Progenitor cell of endocrine pancreas (in vitro differentiated cells): ENCODE results near the gene PTPRC. TPM values are rescaled to one million over a fixed set of nuclear protein-coding genes. Genes with fewer than 3 reads are reported as not detected.

Source experiments
- DNase-seq: peaks from one replicate; pipeline ENCODE4 v3.0.0; 2021; ENCODE audit warnings: low spot score; ENCODE audit not compliant: unreplicated experiment
- H3K27ac Mint-ChIP-seq: 2 replicates; pipeline ENCODE4 v1.8.0; 2021; ENCODE audit warnings: mild to moderate bottlenecking, moderate library complexity, mixed read lengths
- H3K27me3 Mint-ChIP-seq: 2 replicates; pipeline ENCODE4 v1.8.0; 2021; ENCODE audit warnings: mixed read lengths
- H3K36me3 Mint-ChIP-seq: 2 replicates; pipeline ENCODE4 v1.8.0; 2022; ENCODE audit warnings: mixed read lengths; ENCODE audit not compliant: insufficient read depth
- H3K4me1 Mint-ChIP-seq: 2 replicates; pipeline ENCODE4 v1.8.0; 2021; ENCODE audit warnings: low read depth, mixed read lengths
- H3K4me3 Mint-ChIP-seq: 2 replicates; pipeline ENCODE4 v1.8.0; 2021; ENCODE audit warnings: low read depth, mild to moderate bottlenecking, moderate library complexity, mixed read lengths
- H3K9me3 Mint-ChIP-seq: 2 replicates; pipeline ENCODE4 v1.8.0; 2021; ENCODE audit warnings: low read depth, mixed read lengths
- total RNA-seq: library from RNA; stranded (reverse); gene quantifications from 2 replicates; pipeline ENCODE4 v1.2.1, GENCODE V29; 2021
- TF ChIP-seq, protein P1 (sequence below): fragments of 200-600 bp; sonication (generic); IDR thresholded peaks from one replicate; pipeline ENCODE4 v1.5.0; 2021; ENCODE audit warnings: antibody characterized with exemption, mild to moderate bottlenecking; ENCODE audit not compliant: unreplicated experiment

The PTPRC gene
- total RNA-seq, 1 donor from 2014 or later = not detected

DNA sequence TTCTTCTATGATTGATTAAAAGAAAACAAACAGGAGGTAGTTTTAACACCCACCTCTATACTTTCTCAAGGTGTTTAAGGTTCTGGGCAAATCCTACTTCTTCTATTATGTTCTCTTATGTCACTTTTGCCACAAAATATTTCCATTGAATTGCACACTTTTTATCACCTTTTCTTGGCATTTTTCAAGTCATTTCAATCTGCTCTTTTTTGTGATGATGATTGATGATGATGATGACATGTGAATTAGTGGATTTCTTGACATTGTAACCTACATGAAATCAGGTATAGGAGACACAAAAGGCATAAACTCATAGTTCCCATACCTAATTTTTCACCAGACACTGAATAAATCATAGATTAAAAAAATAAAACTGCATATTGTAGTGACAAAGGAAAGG, 4.1 kb downstream of the PTPRC start:
- H3K27me3 Mint-ChIP-seq = no peaks in the 10 kb centered on the region
- H3K9me3 Mint-ChIP-seq = peaks cover 5% of the 10 kb centered on the region
- TF ChIP-seq, protein P1, sequence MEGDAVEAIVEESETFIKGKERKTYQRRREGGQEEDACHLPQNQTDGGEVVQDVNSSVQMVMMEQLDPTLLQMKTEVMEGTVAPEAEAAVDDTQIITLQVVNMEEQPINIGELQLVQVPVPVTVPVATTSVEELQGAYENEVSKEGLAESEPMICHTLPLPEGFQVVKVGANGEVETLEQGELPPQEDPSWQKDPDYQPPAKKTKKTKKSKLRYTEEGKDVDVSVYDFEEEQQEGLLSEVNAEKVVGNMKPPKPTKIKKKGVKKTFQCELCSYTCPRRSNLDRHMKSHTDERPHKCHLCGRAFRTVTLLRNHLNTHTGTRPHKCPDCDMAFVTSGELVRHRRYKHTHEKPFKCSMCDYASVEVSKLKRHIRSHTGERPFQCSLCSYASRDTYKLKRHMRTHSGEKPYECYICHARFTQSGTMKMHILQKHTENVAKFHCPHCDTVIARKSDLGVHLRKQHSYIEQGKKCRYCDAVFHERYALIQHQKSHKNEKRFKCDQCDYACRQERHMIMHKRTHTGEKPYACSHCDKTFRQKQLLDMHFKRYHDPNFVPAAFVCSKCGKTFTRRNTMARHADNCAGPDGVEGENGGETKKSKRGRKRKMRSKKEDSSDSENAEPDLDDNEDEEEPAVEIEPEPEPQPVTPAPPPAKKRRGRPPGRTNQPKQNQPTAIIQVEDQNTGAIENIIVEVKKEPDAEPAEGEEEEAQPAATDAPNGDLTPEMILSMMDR = no peak
- no peaks in the 10 kb centered on the region for H3K4me1 Mint-ChIP-seq
- no peak overlapping the region for H3K4me3 Mint-ChIP-seq
- no peak for DNase-seq
- H3K36me3 Mint-ChIP-seq = no peaks in the 10 kb centered on the region
- no peak overlapping the region for H3K27ac Mint-ChIP-seq

DNA sequence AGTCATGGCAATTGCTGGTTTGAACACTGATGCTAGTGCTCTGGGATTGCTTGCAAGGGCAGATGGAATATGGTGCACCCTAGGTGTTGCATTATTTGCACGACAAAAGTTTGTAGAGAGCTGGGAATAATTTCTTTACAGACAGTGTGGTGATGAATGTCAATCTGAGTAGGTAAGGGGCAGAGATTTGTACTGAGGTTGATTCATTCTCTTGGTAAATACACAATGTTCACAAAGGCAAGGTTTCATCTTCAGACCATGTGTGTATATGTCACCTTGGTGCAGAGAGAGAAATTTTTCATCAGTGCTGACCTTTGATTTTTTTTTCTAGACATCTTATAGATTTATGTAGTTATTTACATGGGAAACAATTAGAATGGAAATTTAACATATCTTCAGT, 5.0 kb downstream of the PTPRC start:
- H3K4me1 Mint-ChIP-seq = no peaks in the 10 kb centered on the region
- H3K27me3 Mint-ChIP-seq = no peaks in the 10 kb centered on the region
- DNase-seq = no peak
- H3K36me3 Mint-ChIP-seq = no peaks in the 10 kb centered on the region
- TF ChIP-seq, protein P1 = no peak
- H3K9me3 Mint-ChIP-seq = peaks cover 5% of the 10 kb centered on the region
- H3K4me3 Mint-ChIP-seq = no peak overlapping the region
- no peak overlapping the region for H3K27ac Mint-ChIP-seq

DNA sequence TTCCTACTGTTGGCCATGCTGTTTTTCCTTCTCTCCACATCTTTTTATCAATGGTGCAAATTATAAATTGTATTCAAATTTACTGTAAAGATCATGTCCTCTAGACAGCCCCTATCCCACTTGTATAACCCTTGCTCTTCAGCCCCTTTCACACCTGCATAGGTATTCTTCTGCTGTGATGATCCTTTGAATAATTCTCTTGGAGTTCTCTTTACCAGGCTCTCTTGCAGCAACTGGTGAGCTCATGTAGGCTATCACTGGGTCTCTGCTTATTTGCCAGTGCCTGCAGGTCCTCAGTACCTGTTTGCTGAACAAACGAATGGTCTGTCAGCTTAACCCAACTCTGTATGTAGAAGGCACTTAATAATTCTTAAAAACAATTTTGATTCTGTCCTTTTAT, 8.2 kb downstream of the PTPRC start:
- no peak for DNase-seq
- no peaks in the 10 kb centered on the region for H3K4me1 Mint-ChIP-seq
- H3K4me3 Mint-ChIP-seq = no peak overlapping the region
- H3K36me3 Mint-ChIP-seq = no peaks in the 10 kb centered on the region
- H3K27ac Mint-ChIP-seq = no peak overlapping the region
- TF ChIP-seq, protein P1 = no peak
- H3K9me3 Mint-ChIP-seq = peaks cover 5% of the 10 kb centered on the region
- H3K27me3 Mint-ChIP-seq = no peaks in the 10 kb centered on the region

DNA sequence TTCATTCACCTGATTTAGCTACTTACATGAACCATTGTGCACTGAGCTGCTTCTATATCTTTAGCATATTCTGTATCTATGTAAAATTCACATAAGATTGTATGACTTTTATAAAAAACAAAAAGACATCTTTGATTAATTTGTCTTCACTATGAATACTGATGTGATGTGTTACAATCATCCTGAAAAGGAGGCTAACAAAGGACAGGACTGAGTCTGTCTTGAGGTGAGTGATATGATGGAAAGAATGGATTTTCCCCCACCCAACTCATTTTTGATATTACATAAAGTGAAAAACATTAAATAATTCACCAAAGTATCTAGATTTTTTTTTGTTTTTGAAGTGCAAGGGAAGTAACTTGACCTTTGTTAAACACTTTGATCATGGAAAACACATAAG, 9.8 kb downstream of the PTPRC start:
- TF ChIP-seq, protein P1 = no peak
- H3K4me3 Mint-ChIP-seq = no peak overlapping the region
- H3K27me3 Mint-ChIP-seq = no peaks in the 10 kb centered on the region
- DNase-seq = no peak
- H3K4me1 Mint-ChIP-seq = no peaks in the 10 kb centered on the region
- no peaks in the 10 kb centered on the region for H3K36me3 Mint-ChIP-seq
- H3K27ac Mint-ChIP-seq = no peak overlapping the region
- peaks cover 5% of the 10 kb centered on the region for H3K9me3 Mint-ChIP-seq

DNA sequence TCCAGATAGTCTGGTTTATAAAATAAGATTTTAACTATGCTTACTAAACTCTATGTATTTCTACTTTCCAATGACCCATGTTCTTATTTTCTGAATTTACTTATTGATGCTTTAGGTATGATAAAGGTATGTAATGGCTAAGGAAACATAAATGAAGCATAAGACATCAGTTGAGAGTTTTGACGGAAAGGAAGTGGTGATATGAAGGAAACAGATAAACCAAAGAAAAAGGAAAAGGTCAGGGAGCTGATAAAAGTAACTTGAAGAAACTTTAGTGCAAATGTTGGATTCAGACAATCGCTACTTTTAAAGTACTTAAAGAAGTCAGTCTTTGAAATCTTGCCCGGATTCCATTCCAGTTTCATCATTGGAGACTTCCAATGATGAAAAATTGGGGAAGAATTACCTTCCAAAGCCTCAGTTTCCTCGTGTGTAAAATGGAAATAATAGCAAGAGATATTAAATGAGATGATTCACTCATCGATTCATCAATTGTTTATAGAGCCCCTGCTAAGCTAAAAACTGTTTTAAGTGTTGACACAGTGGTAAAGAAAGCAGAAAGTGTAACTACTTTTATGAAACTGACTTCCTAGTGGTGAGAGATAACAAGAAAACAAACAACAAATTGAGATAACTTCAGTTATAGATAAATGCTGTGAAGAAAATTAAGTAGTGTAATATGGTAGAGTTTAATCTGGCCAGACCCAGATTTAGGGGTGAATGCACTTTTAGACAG, 10.6 kb downstream of the PTPRC start:
- Mint-ChIP-seq H3K4me1 (no peaks in the 10 kb centered on the region), H3K27ac (no peak overlapping the region), H3K4me3 (no peak overlapping the region), H3K27me3 (no peaks in the 10 kb centered on the region), H3K9me3 (peaks cover 5% of the 10 kb centered on the region), H3K36me3 (no peaks in the 10 kb centered on the region)
- TF ChIP-seq, protein P1 = no peak
- no peak for DNase-seq
